Neutrophil (primary cell): Measurements from ENCODE around the gene SLC47A2.

Source experiments
- H3K27ac ChIP-seq: fragments of 200-600 bp; sonication (generic); 2 replicates; pipeline ENCODE4 v1.5.1; 2016; ENCODE audit warnings: mild to moderate bottlenecking, moderate library complexity
- H3K27me3 ChIP-seq: fragments of 200-600 bp; sonication (generic); 2 replicates; pipeline ENCODE4 v1.6.0; 2016; ENCODE audit warnings: mild to moderate bottlenecking
- H3K36me3 ChIP-seq: fragments of 200-600 bp; sonication (generic); 2 replicates; pipeline ENCODE4 v1.5.1; 2017
- H3K4me1 ChIP-seq, 2 experiments: fragments of 200-600 bp in 1 of 2; sonication (generic) in 1 of 2; 1 replicate in 1 of 2; 2 replicates in 1 of 2; pipeline versions ENCODE4 v1.5.1 to v1.6.1; 2013 to 2016; ENCODE audit warnings: low read depth in 1 of 2, low read length in 1 of 2, mild to moderate bottlenecking in 1 of 2, moderate library complexity in 1 of 2; ENCODE audit not compliant: control insufficient read depth in 1 of 2, insufficient read depth in 1 of 2
- H3K4me3 ChIP-seq, 2 experiments: fragments of 200-600 bp in 1 of 2; sonication (generic) in 1 of 2; 1 replicate in 1 of 2; 2 replicates in 1 of 2; pipeline ENCODE4 v1.5.1; 2013 to 2016; ENCODE audit warnings: low read depth in 1 of 2, low read length in 1 of 2, mild to moderate bottlenecking in 1 of 2, moderate library complexity in 1 of 2
- H3K9me3 ChIP-seq: fragments of 200-600 bp; sonication (generic); 2 replicates; pipeline ENCODE4 v1.5.1; 2016
- TF ChIP-seq, protein P1 (sequence below): fragments of 200-600 bp; sonication (generic); IDR thresholded peaks from 2 replicates; pipeline ENCODE4 v1.5.1; 2016; ENCODE audit warnings: antibody characterized with exemption

The SLC47A2 gene

DNA sequence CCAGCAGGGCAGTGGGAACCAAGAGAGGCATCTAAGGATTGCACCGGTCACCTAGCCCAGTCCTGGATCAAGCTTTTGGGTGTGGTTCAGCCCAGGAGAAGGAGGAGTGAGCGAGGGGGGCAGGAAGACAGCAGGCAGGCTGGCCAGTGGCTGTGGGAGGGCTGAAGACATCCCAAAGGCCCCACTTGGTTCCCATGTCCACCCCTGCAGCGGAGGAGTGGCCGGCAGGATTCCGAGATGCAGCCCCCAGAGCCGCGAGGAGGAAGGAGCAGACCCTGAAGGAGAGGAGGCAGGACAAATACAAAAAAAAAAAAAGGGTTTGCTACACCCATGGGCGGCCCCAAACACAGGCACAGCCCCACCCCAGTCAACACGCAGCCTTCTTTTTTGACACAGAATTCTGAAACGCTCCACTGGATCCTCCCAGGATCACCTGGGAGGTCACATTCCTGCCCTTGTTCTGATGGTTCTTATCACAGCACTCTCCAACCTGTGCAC, 1.1 kb upstream of the SLC47A2 start:
- no peak overlapping the region for H3K4me3 ChIP-seq
- H3K27me3 ChIP-seq: no peaks in the 10 kb centered on the region
- H3K4me1 ChIP-seq: no peaks in the 10 kb centered on the region
- no peaks in the 10 kb centered on the region for H3K36me3 ChIP-seq
- H3K27ac ChIP-seq: no peak overlapping the region
- no peaks in the 10 kb centered on the region for H3K9me3 ChIP-seq
- TF ChIP-seq, protein P1, sequence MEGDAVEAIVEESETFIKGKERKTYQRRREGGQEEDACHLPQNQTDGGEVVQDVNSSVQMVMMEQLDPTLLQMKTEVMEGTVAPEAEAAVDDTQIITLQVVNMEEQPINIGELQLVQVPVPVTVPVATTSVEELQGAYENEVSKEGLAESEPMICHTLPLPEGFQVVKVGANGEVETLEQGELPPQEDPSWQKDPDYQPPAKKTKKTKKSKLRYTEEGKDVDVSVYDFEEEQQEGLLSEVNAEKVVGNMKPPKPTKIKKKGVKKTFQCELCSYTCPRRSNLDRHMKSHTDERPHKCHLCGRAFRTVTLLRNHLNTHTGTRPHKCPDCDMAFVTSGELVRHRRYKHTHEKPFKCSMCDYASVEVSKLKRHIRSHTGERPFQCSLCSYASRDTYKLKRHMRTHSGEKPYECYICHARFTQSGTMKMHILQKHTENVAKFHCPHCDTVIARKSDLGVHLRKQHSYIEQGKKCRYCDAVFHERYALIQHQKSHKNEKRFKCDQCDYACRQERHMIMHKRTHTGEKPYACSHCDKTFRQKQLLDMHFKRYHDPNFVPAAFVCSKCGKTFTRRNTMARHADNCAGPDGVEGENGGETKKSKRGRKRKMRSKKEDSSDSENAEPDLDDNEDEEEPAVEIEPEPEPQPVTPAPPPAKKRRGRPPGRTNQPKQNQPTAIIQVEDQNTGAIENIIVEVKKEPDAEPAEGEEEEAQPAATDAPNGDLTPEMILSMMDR: no peak

DNA sequence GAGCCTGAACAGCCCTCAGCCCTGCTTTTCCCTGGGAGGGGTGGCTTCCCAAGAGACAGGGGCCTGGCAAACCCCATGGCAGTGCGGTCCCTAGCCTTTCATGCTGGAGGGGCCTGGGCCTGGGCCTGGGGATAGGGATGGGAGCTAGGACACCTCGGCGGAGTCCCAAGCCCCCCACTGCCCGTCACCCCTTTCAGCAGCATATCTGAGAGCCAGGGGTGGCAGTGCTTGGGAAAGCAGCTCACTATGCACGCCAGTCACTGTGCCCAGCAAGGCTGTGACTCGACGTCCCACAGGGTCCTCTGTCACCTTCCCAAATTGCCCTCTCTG, 612 bp upstream of the SLC47A2 start:
- TF ChIP-seq, protein P1: no peak
- no peaks in the 10 kb centered on the region for H3K9me3 ChIP-seq
- H3K36me3 ChIP-seq: no peaks in the 10 kb centered on the region
- no peaks in the 10 kb centered on the region for H3K27me3 ChIP-seq
- H3K27ac ChIP-seq: no peak overlapping the region
- no peaks in the 10 kb centered on the region for H3K4me1 ChIP-seq
- no peak overlapping the region for H3K4me3 ChIP-seq

DNA sequence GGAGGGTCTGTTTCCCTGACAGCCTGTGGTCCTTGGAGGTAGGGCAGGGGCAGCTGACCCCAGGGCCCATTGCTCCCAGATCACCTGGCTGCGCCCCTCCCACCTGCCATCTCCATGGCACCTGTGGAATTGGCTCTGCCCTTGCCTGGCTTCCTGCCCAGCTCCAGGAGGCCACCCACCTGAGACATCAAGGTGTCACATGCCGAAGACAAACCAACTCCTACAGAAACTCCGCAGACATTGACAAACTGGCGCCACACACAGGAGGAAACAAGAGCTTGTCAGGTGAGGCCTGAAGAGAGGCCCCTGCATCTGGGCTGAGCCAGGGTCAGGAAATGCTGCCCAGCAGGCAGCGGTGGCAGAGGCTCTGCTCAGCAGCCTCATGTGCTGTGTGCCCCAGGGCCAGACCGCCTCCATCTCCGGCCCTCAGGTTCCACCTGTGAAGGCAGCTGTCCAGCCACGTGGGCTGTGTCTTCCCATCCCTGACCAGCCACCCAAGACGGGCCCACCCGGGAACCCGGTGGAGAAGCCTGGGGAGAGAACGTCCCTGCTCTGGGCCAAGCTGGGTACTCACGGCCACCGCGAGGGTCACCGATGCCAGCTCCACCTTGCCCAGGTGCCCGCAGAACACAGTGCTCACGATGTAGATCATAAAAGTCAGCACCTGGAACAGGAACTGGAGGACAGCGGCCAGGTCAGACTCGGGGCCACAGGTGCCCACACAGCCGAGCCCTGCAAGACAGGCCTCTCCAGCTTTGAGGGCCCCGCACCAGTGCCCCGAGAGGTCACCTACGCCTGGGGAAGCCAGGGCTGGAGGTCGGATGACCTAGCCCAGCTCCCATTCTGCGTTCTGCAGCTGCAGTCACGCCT, 1.6 kb downstream of the SLC47A2 start:
- no peaks in the 10 kb centered on the region for H3K36me3 ChIP-seq
- TF ChIP-seq, protein P1: no peak

DNA sequence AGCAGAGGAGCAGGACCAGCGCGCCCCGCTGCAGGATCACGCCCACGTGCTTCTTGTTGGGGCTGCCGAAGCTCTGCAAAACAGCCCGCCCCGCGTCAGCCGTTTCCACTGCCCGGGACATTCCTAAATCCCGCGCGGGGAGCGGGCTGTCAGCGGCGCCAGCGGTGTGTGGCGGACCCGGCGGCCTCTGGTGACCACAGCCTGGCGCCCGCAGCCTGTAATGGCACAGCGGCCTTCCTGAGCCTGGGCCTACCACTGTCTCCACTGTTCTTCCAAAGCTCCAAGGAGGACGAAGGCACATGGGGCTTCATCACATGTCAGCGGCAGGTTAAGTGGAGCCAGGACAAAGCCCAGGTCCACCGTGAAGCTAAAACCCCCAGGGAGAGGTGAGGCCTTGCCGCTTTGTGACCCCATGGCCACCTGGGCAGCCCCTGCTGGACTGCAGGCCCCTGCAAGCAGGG, 2.5 kb downstream of the SLC47A2 start:
- TF ChIP-seq, protein P1: no peak
- H3K9me3 ChIP-seq: no peaks in the 10 kb centered on the region
- no peaks in the 10 kb centered on the region for H3K27me3 ChIP-seq
- no peak overlapping the region for H3K27ac ChIP-seq
- H3K4me3 ChIP-seq: no peak overlapping the region
- no peaks in the 10 kb centered on the region for H3K36me3 ChIP-seq
- no peaks in the 10 kb centered on the region for H3K4me1 ChIP-seq

More for the DNA sequence above, 1.6 kb downstream of the SLC47A2 start:
- no peaks in the 10 kb centered on the region for H3K9me3 ChIP-seq
- H3K27ac ChIP-seq: no peak overlapping the region
- H3K4me1 ChIP-seq: no peaks in the 10 kb centered on the region
- no peak overlapping the region for H3K4me3 ChIP-seq
- no peaks in the 10 kb centered on the region for H3K27me3 ChIP-seq

DNA sequence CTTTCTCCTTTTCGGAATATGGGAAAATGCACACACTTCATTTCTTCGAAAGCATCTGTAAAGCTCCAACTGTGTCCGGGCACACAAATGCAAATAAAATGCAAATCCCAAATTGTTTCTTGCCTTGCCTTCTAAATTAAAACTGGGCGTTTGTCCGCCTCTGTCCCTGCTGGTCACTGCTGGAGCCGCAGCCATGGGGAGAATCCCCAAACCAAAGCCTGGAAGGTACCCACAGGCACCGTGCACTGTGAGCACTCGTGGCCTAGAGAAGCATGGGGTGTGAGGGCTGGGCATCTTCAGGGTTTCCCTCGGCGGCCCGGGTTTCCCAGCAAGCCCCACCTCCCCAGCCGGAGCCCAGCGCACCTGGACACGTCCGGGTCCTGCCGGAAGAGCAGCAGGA, 2.9 kb downstream of the SLC47A2 start:
- Histone ChIP-seq H3K4me1 (no peaks in the 10 kb centered on the region), H3K36me3 (no peaks in the 10 kb centered on the region), H3K4me3 (no peak overlapping the region), H3K9me3 (no peaks in the 10 kb centered on the region), H3K27me3 (no peaks in the 10 kb centered on the region), H3K27ac (no peak overlapping the region)
- TF ChIP-seq, protein P1: no peak
